ENCODE results near the gene PTPRCAP. TPM values are rescaled to one million over a fixed set of nuclear protein-coding genes. Genes with fewer than 3 reads are reported as not detected.

The PTPRCAP gene
- 1.7 and 1.9 TPM in 2 replicates for total RNA-seq (2021)
- long read RNA-seq, partial matches to known transcripts: 0 of 1 reads
- long read RNA-seq, other reads (novel, unspliced or antisense): 0 of 1 reads

GRCh38 chr11:67437082-67437808, at the start of gene PTPRCAP:
PTPRCAP (minus strand) TSS chr11:67437682; CDS start chr11:67437619, 63 bp downstream.
- H2BK12ac ChIP-seq (ENCODE audit: insufficient read length, low read depth, low read length): no peak within 1 kb of the TSS
- H4K20me1 ChIP-seq (ENCODE audit: control insufficient read depth, insufficient read depth, insufficient read length): no peaks in the 10 kb centered on the region
- no peak within 1 kb of the TSS for H2BK20ac ChIP-seq (ENCODE audit: low read depth, low read length, poor library complexity, severe bottlenecking)
- no peaks in the 10 kb centered on the region for H3K79me2 ChIP-seq (ENCODE audit: insufficient read depth, low read length)
- no peak within 1 kb of the TSS for H2AFZ ChIP-seq (ENCODE audit: low read length)
- Mint-ChIP-seq H3K4me3 (peak within 1 kb of the TSS in 1 of 2 experiments; percentile 32; a peak in 1 of 5 replicates), H3K27ac (peak within 1 kb of the TSS; percentile 35 to 78 (median 69); a peak in 5 of 7 replicates), H3K27me3 (ENCODE audit: low read depth) (no peaks in the 10 kb centered on the region; the same call in 1 of the 2 replicates), H3K9me3 (no peaks in the 10 kb centered on the region), H3K36me3 (ENCODE audit: insufficient read depth in 1 of 3, low read depth in 3 of 3) (peaks cover 11 to 51% (median 48%) of the 10 kb centered on the region in 3 experiments; a peak in 6 of 7 replicates), H3K4me1 (peaks cover 4 to 10% of the 10 kb centered on the region in 2 experiments)
- H2AK5ac ChIP-seq (ENCODE audit: insufficient read length, low read length): no peak within 1 kb of the TSS
- no peak within 1 kb of the TSS for H4K91ac ChIP-seq (ENCODE audit: insufficient read length, low read depth, low read length)
- H2BK15ac ChIP-seq (ENCODE audit: low read depth, low read length): no peak within 1 kb of the TSS
- H3K4me1 ChIP-seq (ENCODE audit: insufficient read depth, low read length): no peaks in the 10 kb centered on the region; the same call in 1 of the 2 replicates
- no CpG with 5 or more reads among the region's 26 CpGs for WGBS (ENCODE audit: extremely low coverage, insufficient read length, low lambda C conversion rate)
- H3K9me3 ChIP-seq (ENCODE audit: control insufficient read depth, low read depth, low read length): no peaks in the 10 kb centered on the region
- H3K14ac ChIP-seq (ENCODE audit: insufficient read depth, low read length): peak within 1 kb of the TSS; percentile 20; the same call in 1 of the 2 replicates
- H3K79me1 ChIP-seq (ENCODE audit: insufficient read depth, low read depth, low read length, poor library complexity, severe bottlenecking): no peaks in the 10 kb centered on the region
- H2BK120ac ChIP-seq (ENCODE audit: low read depth, low read length, poor library complexity, severe bottlenecking): no peak within 1 kb of the TSS
- H3K9ac ChIP-seq (ENCODE audit: extremely low read depth, insufficient read length, low read length): no peak within 1 kb of the TSS
- no peak within 1 kb of the TSS for H3T11ph ChIP-seq (ENCODE audit: low read length)
- no peak within 1 kb of the TSS for H4K5ac ChIP-seq (ENCODE audit: insufficient read length, low read depth, low read length)
- H3K23ac ChIP-seq (ENCODE audit: insufficient read length, low read depth, low read length): no peak within 1 kb of the TSS
- H3K23me2 ChIP-seq (ENCODE audit: insufficient read length, low read depth, low read length, poor library complexity, severe bottlenecking): no peaks in the 10 kb centered on the region
- peak within 1 kb of the TSS; percentile 6 for H3K27ac ChIP-seq (ENCODE audit: insufficient read length, low read depth, low read length)
- no peak within 1 kb of the TSS for H3K4ac ChIP-seq (ENCODE audit: low read depth, low read length)
- H2BK5ac ChIP-seq (ENCODE audit: insufficient read length, low read length): no peak within 1 kb of the TSS
- no peak within 1 kb of the TSS for H3K56ac ChIP-seq (ENCODE audit: insufficient read length, low read depth, low read length)
- H3K18ac ChIP-seq (ENCODE audit: insufficient read length, low read depth, low read length): peak within 1 kb of the TSS; percentile 15
- H3K27me3 ChIP-seq (ENCODE audit: insufficient read depth, low read length): no peaks in the 10 kb centered on the region
- DNase-seq: no peak
- no peak within 1 kb of the TSS for H3K4me2 ChIP-seq (ENCODE audit: insufficient read depth, insufficient read length, low read length)
- TF ChIP-seq CTCF (conservative IDR thresholded peaks at IDR 0.05): no peak
- H4K8ac ChIP-seq (replicated peaks; ENCODE audit: insufficient read length, low read depth, low read length): no peak within 1 kb of the TSS
